ACC112 (cell line): ENCODE data around the gene GPRASP3.

Source experiments
- H2AFZ ChIP-seq: fragments of 200-600 bp; sonication (generic); one replicate; pipeline ENCODE4 v1.6.0; 2017; ENCODE audit warnings: antibody characterized with exemption, low read length; ENCODE audit not compliant: unreplicated experiment
- H3K27ac ChIP-seq: fragments of 200-600 bp; sonication (generic); 2 replicates; pipeline ENCODE4 v1.5.1; 2014; ENCODE audit warnings: low read depth, mild to moderate bottlenecking, antibody characterized with exemption, low read length, moderate library complexity
- H3K27me3 ChIP-seq: fragments of 200-600 bp; sonication (generic); 2 replicates; pipeline ENCODE4 v1.6.1; 2014; ENCODE audit warnings: mild to moderate bottlenecking, antibody characterized with exemption, low read length, moderate library complexity, mixed read lengths; ENCODE audit not compliant: insufficient read depth
- H3K36me3 ChIP-seq: fragments of 200-600 bp; sonication (generic); 2 replicates; pipeline ENCODE4 v1.6.1; 2016; ENCODE audit warnings: mild to moderate bottlenecking, antibody characterized with exemption, low read length, moderate library complexity, mixed read lengths; ENCODE audit not compliant: insufficient read depth
- H3K4me1 ChIP-seq: fragments of 200-600 bp; sonication (generic); one replicate; pipeline ENCODE4 v1.6.1; 2016; ENCODE audit warnings: low read length, mixed read lengths; ENCODE audit not compliant: insufficient read depth, unreplicated experiment, control insufficient read depth
- H3K4me3 ChIP-seq: fragments of 200-600 bp; sonication (generic); 2 replicates; pipeline ENCODE4 v1.5.1; 2014; ENCODE audit warnings: mild to moderate bottlenecking, low read depth, low read length
- H3K79me2 ChIP-seq: fragments of 200-600 bp; sonication (generic); one replicate; pipeline ENCODE4 v1.6.0; 2016; ENCODE audit warnings: low read length; ENCODE audit not compliant: control insufficient read depth, unreplicated experiment, insufficient read depth

GPRASP3 gene

DNA sequence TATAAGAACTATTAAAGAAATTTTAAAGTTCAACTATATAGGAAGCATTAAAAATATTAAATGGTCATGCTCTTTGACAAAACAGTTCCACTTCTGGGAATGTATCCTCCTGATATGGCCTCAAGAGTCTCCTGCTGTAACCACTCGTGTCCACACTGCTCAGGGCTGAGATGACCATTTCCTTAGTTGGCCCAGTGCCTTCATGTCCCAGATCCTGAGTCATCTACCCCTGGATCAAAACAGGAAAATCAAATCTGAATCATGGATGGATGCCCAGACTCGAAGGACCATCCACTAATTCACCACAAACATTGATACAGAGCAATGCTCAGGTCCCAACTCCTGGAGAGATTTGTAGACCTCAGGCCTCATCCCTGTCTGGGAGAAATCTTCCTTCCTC lies 44.7 kb downstream of the GPRASP3 start:
- Histone ChIP-seq H2AFZ (no peak overlapping the region), H3K27ac (peak overlapping the region; percentile 88), H3K36me3 (no peaks in the 10 kb centered on the region), H3K4me1 (peaks cover 20% of the 10 kb centered on the region), H3K79me2 (peaks cover 11% of the 10 kb centered on the region), H3K4me3 (peak overlapping the region; percentile 20; the same call in 1 of the 2 replicates), H3K27me3 (no peaks in the 10 kb centered on the region)

DNA sequence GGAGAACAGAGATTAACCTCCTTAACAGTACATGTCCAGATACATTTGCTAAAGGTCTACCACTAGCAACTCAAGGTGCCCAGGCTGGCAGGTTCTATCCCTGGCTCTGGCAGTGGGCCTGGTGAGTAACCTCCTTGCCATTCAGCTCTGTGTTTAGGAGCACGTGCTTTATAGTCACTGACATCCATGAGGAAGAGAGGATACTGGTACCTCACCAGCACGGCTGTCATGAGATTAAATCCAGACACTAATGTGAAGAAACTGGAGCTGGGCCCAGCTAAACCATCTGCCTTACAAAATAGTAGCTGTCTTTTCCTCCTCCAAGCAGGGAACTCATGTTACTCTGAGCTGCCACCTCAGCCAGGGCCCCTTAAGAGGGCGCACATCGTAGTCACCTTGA lies 45.3 kb downstream of the GPRASP3 start:
- Histone ChIP-seq H3K4me1 (peaks cover 21% of the 10 kb centered on the region), H3K27ac (peak overlapping the region; percentile 88), H2AFZ (peak overlapping the region; percentile 60), H3K27me3 (no peaks in the 10 kb centered on the region), H3K79me2 (peaks cover 14% of the 10 kb centered on the region), H3K4me3 (no peak overlapping the region; the same call in 1 of the 2 replicates), H3K36me3 (no peaks in the 10 kb centered on the region)

DNA sequence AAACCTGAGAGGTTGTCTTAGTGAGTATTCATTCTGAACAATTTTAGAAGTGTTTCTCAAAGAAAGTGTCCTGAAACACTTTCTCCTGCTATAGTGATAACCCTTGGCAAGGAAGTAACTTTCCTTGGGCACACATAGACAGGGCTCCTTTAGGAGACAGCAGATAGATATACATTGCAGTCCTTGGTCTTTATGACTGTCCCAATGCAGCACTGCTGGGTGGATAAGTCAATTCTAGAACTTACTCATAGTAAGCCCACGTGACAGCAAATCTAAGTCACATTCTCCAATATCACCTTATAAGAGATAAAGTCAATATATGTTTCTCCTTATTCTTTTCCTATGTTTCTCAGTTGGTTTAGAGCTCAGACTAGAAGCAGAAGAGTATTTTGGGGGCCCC lies 46.7 kb downstream of the GPRASP3 start:
- H2AFZ ChIP-seq: no peak overlapping the region
- no peaks in the 10 kb centered on the region for H3K27me3 ChIP-seq
- peaks cover 17% of the 10 kb centered on the region for H3K79me2 ChIP-seq
- no peak overlapping the region for H3K4me3 ChIP-seq
- peaks cover 21% of the 10 kb centered on the region for H3K4me1 ChIP-seq
- H3K27ac ChIP-seq: no peak overlapping the region
- H3K36me3 ChIP-seq: no peaks in the 10 kb centered on the region

DNA sequence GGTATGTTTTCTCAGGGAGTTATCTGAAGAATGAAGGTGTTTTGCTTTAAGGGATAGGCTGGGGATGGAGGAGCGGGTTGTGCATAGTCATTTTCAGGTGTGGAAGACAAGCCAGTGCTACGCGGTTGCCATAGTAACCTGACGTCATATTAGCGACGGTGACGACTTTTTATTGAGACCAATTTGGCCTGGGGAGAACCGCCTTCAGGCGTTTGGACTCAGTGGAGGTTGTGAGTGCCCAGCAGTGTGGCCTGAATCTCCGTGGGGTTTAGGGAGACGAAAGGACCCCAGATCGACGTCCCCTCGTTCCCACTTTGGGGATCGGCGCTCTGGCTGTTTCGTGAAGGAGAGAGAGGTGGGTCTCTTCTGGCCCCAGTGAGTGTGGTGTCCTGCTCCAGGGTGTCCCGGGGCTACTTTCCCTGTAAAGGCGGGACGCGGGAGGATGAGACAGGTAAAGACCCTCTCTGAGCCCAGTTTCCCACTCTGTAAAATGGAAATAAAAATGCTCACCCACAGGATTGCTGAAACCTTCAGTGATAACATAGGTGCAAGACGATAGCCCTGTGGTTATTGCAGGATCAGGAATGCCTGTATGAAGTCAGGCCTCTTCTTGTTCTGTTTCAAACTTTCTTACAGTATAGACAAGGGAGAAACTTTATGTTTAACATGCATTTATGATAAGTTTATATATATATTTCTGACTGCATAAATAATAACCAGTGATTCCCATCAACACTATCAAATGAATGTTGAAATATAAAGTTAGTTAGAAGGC lies 48.6 kb downstream of the GPRASP3 start:
- Histone ChIP-seq H2AFZ (peak overlapping the region; percentile 75), H3K79me2 (peaks cover 17% of the 10 kb centered on the region), H3K27me3 (no peaks in the 10 kb centered on the region), H3K27ac (peak overlapping the region; percentile 78), H3K4me3 (peak overlapping the region; percentile 91), H3K4me1 (peaks cover 21% of the 10 kb centered on the region), H3K36me3 (no peaks in the 10 kb centered on the region)
